DMS79 treated with DMSO at 0.1 percent for 48 hours (cell line): ENCODE measurements around the gene POLR3H.

Source experiments
- DNase-seq: peaks from one replicate; lab custom pipeline; 2025; lab: John Stamatoyannopoulos, UW

Gene POLR3H

GRCh38 chr22:41481925-41482318 is 62.3 kb downstream of the POLR3H start:
- DNase-seq: no peak

DNA sequence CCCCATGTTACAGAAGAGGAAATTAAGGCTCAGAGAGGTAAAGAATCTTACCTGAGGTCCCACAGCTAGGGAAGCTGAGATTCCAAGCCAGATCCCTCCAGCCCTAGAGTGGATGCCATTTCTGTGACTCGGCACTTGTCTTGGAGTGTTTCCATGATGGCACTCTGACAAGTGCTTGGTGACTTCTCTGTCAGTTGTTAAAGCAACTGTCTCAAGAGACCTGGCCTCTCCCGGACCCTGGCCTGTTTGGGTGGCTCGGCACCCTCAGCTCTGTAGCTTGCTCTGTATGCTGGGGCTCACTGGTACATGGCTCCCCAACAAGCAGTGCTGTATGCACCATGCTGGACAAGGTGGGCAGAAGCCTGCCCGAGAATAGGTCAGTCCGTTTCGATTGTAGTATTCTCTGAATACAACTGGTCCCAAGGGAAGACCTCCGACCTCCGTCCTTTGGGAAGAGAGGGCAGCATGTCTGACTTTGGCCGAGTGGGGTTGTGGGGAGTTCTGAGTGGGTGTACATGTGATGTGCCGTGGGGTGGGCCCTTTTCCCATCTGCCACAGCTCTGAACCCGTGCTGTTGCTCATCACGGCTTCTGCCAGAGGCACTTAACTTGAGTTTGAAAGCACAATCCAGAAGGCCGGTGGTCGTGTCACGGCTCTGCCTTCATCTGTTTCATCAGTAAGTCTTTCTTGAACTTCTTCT is 63.0 kb downstream of the POLR3H start:
- DNase-seq: no peak

- no peak for DNase-seq
Measured at GRCh38 chr22:41480397-41480735, 63.9 kb downstream of the POLR3H start.

DNA sequence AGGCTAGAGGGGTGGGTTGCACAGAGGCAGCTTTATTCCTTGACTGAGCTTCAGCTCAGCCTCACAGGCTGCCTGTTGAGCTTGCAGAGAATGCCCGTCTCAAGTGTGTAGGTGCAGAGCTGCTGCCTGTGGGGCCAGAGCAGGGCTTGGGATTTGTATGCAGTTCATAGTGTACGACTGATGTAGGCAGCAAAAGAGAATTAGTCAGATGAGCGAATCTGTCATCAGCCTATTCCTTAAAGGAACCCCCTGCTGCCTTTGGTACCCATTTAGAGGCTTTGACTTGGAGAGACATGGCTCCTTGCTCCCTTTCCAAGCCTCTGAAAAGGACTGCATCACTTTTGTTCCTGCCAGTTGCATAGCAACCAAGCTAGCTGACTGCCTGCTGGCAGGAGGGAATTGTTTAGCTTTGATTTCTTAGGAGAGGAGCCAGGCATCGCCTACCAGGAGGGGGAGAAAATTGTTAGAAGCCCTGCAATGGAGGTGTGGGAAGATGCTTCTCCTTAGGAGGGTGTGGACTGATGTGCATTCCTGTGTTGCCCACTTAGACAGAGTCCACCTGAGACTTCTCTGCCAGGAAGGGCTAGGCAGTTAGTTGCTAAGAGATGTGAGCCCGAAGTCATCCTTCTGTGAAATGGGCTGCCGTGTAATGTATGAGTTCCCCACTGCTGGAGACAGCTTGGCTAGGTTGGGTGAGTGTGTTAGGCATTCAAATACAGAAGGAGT is 64.4 kb downstream of the POLR3H start:
- DNase-seq: no peak

- DNase-seq: no peak
Measured at GRCh38 chr22:41478891-41479521, 65.3 kb downstream of the POLR3H start.

DNA sequence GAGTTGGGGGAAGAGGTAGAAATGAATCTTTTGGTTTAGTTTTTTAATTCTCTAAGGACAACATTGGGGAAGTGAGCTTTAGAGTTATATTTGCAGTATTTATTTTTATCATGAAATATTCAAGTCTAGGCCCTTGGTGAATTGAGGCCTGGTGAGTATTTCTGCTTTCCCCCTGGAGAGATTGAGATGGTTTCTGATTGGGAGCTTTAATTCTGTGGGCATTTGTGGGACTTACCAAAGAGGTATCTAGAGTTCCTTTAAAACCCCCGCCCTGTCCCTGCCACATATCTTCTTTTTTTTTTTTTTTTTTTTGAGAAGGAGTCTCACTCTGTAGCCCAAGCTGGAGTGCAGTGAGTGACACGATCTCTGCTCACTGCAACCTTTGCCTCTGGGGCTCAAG is 65.8 kb downstream of the POLR3H start:
- DNase-seq: no peak
